Right renal cortex interstitium (tissue), 3 donors: ENCODE data around the gene RGS6. TPM values are rescaled to one million over a fixed set of nuclear protein-coding genes. Genes with fewer than 3 reads are reported as not detected.
"Not testable (repeated sequence)": the region's sequence is repeated elsewhere in the genome, so short reads cannot be mapped to it uniquely, and the experiment has no call there.

Experiments used
- DNase-seq, 3 donors: peaks; one replicate each; pipeline ENCODE4 v3.0.0-alpha.2; 2013; ENCODE audit warnings: low read depth in 3 of 3, low spot score in 2 of 3
- polyA plus RNA-seq, 3 donors: library from polyadenylated mRNA; unstranded; fragments of 120-200 nt; gene quantifications; one replicate each; pipeline ENCODE4 v1.2.1, GENCODE V29; 2013; ENCODE audit not compliant: insufficient read length in 3 of 3

RGS6 gene
- polyA plus RNA-seq: 1 to 10 TPM in 1 of 3 donors, under 1 TPM in 2; 0.74 to 1.4 (median 0.80) TPM

GRCh38 chr14:71932229-71932981 is at the start of gene RGS6:
RGS6 (plus strand) TSS chr14:71932429.
- DNase-seq: no peak

DNA sequence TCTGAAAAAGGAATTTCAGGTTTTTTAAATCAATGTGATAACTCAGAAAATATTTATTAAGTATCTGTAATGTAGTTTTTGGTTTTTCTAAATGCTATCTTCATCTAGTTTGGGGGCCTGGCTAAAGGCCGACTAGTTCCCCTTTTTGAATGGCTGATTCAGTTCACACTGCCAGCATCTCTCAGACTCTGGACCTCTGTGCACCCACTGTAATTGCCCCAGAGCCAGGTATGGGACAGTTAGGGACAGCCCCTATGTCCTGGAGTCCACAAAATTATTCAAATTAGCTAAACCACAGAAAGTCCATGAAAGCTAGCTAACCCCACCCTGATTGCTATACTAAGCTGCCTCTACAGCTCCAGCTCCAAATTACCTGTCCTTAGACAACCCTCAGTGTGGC is 49.1 kb upstream of the RGS6 start:
- DNase-seq: no peak

DNA sequence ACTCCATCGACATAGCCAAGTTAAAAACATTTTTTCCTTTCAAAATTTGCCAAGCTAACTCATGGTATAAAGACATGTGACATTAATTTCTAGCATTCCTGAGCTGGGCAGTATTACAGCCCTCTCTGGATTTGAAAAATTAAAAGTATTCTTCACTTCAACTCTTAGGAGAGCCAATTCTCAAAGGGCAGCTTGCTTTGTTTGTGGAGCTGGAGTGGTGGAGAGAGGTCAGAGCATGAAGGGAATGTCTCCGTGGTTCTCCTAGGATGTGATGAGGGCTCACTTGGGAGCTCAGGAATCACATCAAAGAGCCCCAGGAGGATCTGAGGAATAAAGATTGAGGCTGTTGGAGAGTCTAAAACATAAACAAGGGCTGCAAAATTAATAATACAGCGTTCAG is 46.9 kb upstream of the RGS6 start:
- DNase-seq: no peak

DNA sequence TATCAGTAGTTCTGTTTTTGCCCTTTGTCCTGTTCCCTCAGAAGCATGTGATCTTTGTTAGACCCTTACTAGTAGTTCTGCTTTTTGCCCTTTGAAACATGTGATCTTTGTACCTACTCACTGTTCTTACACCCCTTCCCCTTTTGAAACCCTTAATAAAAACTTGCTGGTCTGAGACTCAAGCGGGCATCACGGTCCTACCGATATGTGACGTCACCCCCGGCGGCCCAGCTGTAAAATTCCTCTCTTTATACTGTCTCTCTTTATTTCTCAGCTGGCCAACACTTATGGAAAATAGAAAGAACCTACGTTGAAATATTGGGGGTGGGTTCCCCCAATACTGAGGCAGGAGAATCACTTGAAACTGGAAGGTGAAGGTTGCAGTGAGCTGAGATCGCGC is 44.4 kb upstream of the RGS6 start:
- DNase-seq: not testable (repeated sequence)

GRCh38 chr14:71890541-71890940 is 41.7 kb upstream of the RGS6 start:
- DNase-seq: no peak

- DNase-seq: no peak
These were observed 41.0 kb upstream of the RGS6 start for GRCh38 chr14:71891185-71891584.

DNA sequence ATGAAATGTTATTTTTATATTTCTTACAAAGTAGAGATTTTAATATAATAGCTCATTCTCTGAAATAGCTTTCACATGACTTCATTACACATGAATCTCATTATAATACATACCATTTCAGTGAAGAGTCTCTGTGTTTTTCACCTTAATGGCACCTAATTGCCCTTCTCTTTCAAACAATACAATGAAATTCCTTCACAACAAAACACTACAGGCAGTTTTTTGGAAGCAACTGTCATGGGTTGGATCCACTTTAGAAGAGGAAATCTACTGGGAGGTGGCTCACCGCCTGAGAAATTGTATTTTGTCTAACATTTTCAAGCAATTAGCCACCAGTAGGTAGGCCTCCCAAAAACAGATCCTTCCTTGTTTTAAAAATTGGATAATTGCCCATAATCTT is 40.3 kb upstream of the RGS6 start:
- no peak for DNase-seq

- DNase-seq: no peak
These were observed 27.2 kb upstream of the RGS6 start for GRCh38 chr14:71905031-71905430.

DNA sequence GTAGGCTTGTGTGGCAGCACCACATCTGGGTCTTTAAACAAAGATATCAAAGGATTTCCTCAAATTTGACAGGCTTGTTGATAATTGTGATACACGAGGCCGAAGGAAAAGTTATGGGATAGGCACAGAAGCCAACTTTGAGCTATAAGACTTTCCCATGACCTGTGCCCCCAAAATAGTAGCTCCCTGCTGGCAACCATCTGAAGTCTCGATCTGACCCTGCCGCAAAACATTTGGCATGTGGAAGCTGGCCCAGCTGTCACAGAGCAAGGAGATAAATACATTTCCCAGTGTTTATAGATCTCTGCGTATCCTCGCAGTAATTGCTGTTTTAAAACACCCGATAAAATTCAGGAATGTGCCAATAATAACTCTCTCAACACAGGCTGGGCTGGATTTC is 26.4 kb upstream of the RGS6 start:
- DNase-seq: no peak

DNA sequence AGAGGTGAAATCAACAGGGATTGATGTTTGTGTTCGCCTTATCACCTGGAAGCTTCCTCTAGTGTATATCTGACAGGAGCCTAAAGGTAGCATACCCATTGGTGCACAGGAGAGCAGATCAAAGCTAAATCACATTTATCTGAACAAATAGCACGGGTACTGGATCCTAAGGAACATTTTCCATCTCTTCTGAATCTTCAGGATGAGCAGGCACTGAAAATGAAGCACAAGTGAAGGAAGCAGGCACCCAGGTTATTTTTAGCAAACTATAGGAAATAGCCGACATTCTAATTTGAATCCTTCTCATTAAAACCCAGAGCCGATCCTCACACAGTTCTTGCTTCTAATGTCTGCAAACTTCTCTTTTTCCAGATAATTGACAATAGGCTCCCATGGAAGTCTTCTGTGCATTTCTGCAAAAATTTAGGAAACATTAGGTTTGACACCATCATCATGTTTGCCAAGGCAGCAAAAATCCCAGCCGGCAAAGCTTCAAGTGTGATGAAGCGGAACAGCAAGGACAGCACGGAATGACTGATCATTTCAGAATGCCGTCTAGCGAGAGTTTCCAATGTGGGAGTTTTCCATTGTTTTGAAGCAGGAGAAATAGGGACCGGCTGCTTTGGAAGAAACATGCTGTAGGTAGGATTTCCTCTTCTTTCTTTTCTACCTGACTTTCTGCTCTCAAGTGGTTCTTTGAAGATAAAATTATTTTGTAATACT is 24.3 kb upstream of the RGS6 start:
- no peak for DNase-seq

- DNase-seq: no peak
These were observed 20.6 kb upstream of the RGS6 start for GRCh38 chr14:71911669-71912068.

DNA sequence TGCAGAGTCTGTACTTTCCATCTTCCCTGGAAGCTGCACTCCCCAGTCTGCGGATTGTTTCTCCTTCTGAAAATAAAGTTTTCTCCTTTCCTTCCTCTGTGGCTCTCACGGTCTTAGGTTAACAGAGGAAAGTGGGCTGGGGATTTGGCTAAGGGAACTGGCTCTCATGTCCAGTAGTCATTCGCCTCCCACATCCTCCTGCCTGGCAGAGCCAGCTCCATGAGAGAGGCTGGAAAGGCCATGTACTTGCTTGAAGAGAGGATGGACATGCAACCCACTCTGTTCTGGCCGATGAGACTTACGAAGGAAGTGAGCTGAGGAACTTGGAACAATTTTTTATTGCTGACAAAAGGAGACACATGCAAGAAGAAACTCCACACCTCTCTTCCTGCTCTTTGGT is 18.9 kb upstream of the RGS6 start:
- no peak for DNase-seq

DNA sequence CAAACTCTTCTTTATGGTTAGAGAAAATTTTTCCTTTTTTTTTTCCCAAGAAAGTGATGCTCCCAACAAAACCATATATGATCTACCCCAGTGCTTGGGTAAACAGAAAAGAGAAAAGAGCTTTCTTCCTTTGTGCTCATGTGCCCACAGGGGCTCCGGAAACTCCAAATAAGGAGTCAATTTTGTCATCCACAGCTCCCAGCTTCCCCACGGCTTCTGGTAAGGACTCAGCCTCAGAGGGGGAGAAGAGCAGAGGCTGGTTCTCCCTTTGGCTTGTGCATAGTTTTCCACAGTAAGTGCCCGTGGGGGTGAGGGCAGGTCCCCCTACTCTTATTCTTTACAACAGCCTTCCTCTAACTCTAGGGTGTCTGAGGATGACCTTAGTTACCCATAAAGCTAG is 13.3 kb upstream of the RGS6 start:
- no peak for DNase-seq

DNA sequence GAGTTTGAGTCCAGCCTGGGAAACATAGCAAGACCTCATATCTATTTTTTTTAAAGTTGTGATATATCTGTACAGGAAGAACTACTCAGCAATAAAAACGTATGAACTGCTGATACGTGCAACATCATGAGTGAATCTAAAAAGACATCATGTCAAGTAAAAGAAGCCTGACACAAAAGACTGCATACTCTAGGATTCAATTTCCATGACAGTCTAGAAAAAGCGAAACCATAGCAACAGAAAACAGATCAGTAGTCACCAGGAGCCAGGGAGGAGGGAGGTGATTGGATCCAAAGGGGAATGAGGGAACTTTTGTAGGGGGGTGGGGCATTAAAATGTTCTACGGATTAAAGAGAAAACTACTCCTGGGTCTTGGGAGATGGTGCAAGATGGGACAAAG is 8.7 kb upstream of the RGS6 start:
- DNase-seq: no peak

- DNase-seq: no peak
These were observed 569 bp upstream of the RGS6 start for GRCh38 chr14:71931492-71932228.

DNA sequence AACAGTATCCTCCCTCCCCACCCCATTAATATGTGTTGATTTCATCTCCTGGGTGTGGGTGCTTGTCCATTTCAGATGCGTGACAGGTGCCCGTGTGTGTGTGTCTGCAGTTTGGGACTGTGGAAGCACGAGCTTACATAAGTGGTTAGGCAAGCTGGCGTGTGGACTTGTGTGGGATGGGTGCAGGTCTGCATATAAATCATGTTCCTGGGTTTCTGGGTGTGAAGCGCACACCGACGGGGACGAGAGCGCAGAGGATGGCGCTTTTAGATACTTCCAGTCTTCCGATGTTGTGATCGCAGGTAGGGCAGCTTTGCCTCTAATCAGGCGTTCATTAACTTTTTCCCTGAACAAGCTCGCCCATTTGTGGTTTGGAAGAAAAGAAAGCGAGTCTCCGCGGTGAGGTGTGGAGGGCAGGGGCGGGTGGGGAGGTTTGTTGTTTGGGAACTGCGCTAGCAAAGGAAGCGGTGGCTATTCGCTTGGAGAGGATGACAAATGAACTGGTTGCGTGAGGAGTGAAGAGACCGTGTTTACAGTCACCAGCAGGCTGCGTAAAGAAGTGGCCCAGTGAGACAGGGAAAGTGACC is 865 bp downstream of the RGS6 start:
- DNase-seq: no peak

GRCh38 chr14:71938273-71938672 is 6.0 kb downstream of the RGS6 start:
- DNase-seq: not testable (repeated sequence)

DNA sequence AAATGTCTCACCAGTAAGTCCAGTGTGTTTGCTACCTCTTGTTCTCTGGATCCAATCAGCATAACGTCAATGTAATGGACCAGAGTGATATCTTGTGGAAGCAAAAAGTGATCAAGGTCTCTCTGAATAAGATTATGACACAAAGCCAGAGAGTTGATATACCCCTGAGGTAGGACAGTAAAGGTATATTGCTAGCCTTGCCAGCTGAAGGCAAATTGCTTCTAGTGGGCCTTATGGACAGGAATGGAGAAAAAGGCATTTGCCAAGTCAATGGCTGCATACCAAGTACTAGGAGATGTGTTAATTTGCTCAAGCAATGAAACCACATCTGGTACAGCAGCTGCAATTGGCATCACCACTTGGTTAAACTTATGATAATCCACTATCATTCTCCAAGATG is 7.1 kb downstream of the RGS6 start:
- DNase-seq: not testable (repeated sequence)

GRCh38 chr14:71940500-71940899 is 8.3 kb downstream of the RGS6 start:
- not testable (repeated sequence) for DNase-seq

DNA sequence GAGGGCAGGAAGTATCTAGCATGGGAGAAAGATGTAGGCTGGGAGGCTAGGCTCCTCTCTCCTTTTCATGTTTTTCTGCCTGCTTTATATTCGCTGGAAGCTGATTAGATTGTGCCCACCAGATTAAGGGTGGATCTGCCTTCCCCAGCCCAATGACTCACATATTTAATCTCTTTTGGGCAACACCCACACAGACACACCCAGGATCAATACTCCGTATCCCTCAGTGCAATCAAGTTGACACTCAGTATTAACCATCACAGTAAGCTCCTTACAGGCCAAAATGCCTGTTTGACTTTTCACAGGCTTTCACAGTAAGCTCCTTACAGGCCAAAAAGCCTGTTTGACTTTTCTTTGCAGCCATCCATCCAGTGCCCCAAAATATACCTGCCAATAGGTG is 9.4 kb downstream of the RGS6 start:
- not testable (repeated sequence) for DNase-seq
